GM08714 (cell line): Measurements from ENCODE around the gene ASTN1.

ENCODE experiments used
- H3K4me3 ChIP-seq: fragments of 200-500 bp; sonication (Bioruptor generic); 2 replicates; pipeline ENCODE4 v1.5.1; 2014; ENCODE audit warnings: mild to moderate bottlenecking, low read length, inconsistent platforms
- ZNF274 ChIP-seq: IDR thresholded peaks from 2 replicates; pipeline ENCODE4 v1.6.1; 2012; ENCODE audit warnings: mild to moderate bottlenecking, low read depth, low read length

ASTN1 gene

GRCh38 chr1:176904057-176904751 is 260.3 kb downstream of the ASTN1 start:
- no peak overlapping the region for H3K4me3 ChIP-seq
- no peak for TF ChIP-seq ZNF274

GRCh38 chr1:176903474-176903873 is 261.0 kb downstream of the ASTN1 start:
- no peak for TF ChIP-seq ZNF274
- H3K4me3 ChIP-seq: no peak overlapping the region

GRCh38 chr1:176899321-176899720 is 265.2 kb downstream of the ASTN1 start:
- TF ChIP-seq ZNF274: no peak
- H3K4me3 ChIP-seq: no peak overlapping the region

GRCh38 chr1:176897350-176898236 is 266.9 kb downstream of the ASTN1 start:
- H3K4me3 ChIP-seq: no peak overlapping the region

GRCh38 chr1:176896216-176896615 is 268.3 kb downstream of the ASTN1 start:
- no peak for TF ChIP-seq ZNF274
- no peak overlapping the region for H3K4me3 ChIP-seq

More at GRCh38 chr1:176897350-176898236, 266.9 kb downstream of the ASTN1 start:
- TF ChIP-seq ZNF274: no peak

- TF ChIP-seq ZNF274: no peak
- H3K4me3 ChIP-seq: no peak overlapping the region
These were observed 270.1 kb downstream of the ASTN1 start for GRCh38 chr1:176894450-176894849.

- TF ChIP-seq ZNF274: no peak
- H3K4me3 ChIP-seq: no peak overlapping the region
These were observed 270.7 kb downstream of the ASTN1 start for GRCh38 chr1:176893625-176894352.

GRCh38 chr1:176888471-176889032 is 276.0 kb downstream of the ASTN1 start:
- no peak for TF ChIP-seq ZNF274
- H3K4me3 ChIP-seq: no peak overlapping the region

- H3K4me3 ChIP-seq: no peak overlapping the region
- TF ChIP-seq ZNF274: no peak
These were observed 278.8 kb downstream of the ASTN1 start for GRCh38 chr1:176885751-176886150.

- no peak for TF ChIP-seq ZNF274
- no peak overlapping the region for H3K4me3 ChIP-seq
These were observed 279.2 kb downstream of the ASTN1 start for GRCh38 chr1:176885341-176885740.

GRCh38 chr1:176884911-176885310 is 279.6 kb downstream of the ASTN1 start:
- no peak for TF ChIP-seq ZNF274
- H3K4me3 ChIP-seq: no peak overlapping the region

- H3K4me3 ChIP-seq: no peak overlapping the region
- TF ChIP-seq ZNF274: no peak
These were observed 280.2 kb downstream of the ASTN1 start for GRCh38 chr1:176884286-176884685.

- TF ChIP-seq ZNF274: no peak
These were observed 283.4 kb downstream of the ASTN1 start for GRCh38 chr1:176880955-176881595.

More at GRCh38 chr1:176880955-176881595, 283.4 kb downstream of the ASTN1 start:
- no peak overlapping the region for H3K4me3 ChIP-seq
